ENCODE data around the gene SYNGAP1.
"Not testable (repeated sequence)": the region's sequence is repeated elsewhere in the genome, so short reads cannot be mapped to it uniquely, and the experiment has no call there.

SYNGAP1 gene

DNA sequence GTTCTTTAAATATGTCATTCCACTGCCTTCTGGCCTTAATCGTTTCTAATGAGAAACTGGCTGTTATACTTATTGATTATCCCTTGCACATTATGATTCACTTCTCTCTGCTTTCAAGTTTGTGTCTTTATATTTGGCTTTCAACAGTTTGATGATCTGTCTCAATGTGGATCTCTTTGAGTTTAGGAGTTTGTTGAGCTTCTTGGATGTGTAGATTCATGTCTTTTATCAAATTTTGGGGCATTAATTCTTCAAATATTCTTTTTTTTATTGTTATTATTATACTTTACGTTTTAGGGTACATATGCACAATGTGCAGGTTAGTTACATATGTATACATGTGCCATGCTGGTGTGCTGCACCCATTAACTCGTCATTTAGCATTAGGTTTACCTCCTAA, 63.8 kb downstream of the SYNGAP1 start:
- no peak for DNase-seq

DNA sequence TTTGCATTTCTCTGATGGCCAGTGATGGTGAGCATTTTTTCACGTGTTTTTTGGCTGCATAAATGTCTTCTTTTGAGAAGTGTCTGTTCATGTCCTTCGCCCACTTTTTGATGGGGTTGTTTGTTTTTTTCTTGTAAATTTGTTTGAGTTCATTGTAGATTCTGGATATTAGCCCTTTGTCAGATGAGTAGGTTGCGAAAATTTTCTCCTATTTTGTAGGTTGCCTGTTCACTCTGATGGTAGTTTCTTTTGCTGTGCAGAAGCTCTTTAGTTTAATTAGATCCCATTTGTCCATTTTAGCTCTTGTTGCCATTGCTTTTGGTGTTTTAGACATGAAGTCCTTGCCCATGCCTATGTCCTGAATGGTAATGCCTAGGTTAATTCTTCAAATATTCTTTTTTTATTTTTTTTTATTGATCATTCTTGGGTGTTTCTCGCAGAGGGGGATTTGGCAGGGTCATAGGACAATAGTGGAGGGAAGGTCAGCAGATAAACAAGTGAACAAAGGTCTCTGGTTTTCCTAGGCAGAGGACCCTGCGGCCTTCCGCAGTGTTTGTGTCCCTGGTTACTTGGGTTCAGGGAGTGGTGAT, 64.9 kb downstream of the SYNGAP1 start:
- not testable (repeated sequence) for DNase-seq

DNA sequence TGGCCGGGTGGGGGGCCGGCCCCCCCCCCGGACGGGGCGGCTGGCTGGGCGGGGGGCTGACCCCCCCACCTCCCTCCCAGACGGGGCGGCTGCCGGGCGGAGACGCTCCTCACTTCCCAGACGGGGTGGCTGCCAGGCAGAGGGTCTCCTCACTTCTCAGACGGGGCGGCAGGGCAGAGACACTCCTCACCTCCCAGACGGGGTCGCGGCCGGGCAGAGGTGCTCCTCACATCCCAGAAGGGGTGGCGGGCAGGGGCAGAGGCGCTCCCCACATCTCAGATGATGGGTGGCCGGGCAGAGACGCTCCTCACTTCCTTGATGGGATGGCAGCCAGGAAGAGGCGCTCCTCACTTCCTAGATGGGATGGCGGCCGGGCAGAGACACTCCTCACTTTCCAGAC, 65.8 kb downstream of the SYNGAP1 start:
- not testable (repeated sequence) for DNase-seq

DNA sequence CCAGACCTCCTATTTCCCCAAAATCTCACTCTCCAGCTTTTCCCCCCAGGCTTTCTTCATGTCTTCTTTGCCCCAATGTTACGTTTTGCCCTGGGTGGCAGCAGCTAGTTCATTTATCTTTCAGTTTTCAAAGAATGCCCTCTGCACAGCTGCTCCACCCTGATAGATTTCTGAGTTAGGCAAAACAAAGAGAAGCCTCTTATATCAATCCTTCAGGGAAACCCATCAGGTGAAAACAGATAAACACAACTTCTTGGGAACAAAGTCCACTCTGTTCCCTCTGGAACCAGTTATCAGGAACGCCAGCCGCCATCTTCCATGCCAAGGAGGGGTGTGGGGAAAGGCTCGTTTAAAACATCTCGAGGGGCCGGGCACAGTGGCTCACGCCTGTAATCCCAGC, 68.5 kb downstream of the SYNGAP1 start:
- no peak for DNase-seq

DNA sequence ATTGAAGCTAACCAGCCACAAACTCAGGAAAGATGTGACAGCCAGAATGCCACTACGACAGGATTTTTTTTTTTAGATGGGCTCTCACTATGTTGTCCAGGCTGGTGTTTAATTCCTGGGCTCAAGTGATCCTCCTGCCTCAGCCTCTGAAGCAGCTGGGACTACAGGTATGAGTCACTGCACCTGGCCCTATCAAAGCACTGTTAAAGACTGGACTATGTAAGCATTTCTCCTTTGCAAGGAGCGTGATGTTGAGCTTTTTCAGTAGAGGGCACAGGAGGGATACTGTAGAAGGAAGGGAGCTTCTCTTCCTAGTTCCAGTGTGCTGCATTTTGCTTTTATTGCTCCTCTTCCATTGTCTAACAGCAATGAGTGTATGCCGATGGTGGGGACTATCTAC, 70.3 kb downstream of the SYNGAP1 start:
- no peak for DNase-seq

DNA sequence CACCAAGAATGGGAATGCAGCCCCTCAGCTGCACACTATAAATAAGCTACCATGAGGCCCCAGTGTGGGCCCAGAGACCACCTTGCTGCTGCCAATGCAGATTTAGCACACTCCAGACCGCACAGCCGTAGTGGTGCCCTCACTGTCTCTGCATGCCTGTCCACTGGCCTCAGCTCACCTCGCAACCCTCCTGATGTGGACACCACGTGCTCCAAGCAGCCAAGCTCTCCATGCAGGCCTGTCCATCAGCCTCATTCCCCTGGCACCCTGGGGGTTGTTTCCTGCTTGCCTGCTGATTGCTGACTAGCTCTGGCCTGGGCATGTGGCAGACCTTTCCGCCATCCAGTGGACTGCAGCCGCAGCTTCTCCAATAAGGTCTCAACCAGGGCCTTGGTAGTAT, 70.8 kb downstream of the SYNGAP1 start:
- DNase-seq = no peak

DNA sequence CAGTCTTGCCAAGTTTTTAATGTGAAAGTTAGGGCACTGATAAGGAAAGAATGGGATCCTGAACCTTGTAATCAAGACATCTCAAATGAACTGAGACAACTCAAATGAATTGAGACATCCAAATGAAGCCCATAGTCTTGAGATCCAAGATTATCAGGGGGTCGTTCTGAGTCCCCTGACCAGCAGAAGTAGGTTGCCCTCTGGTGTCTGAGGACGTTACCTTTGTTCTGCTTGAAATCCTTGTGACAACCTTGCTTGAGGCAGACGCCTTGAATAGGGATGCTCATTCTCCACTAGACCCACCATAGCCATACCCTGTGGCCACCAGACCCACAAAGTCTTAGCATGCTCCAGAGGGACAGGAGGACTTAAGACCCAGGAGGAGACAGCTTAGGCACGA, 72.2 kb downstream of the SYNGAP1 start:
- no peak for DNase-seq

DNA sequence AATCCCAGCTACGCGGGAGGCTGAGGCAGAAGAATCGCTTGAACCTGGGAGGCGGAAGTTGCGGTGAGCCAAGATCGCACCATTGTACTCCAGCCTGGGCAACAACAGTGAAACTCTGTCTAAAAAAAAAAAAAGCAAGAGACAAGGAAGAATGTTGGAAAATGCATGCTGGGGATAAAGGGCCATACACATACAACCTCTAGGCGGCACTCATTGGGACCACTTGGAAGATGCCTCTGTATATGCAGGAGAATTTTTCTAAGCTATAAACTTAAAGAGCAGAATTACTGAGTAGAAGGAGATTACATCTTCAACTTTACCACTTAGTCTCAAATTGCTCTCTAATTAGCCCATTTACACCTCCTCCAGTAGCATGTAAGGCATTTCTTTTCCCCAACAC, 77.3 kb downstream of the SYNGAP1 start:
- DNase-seq = no peak

DNA sequence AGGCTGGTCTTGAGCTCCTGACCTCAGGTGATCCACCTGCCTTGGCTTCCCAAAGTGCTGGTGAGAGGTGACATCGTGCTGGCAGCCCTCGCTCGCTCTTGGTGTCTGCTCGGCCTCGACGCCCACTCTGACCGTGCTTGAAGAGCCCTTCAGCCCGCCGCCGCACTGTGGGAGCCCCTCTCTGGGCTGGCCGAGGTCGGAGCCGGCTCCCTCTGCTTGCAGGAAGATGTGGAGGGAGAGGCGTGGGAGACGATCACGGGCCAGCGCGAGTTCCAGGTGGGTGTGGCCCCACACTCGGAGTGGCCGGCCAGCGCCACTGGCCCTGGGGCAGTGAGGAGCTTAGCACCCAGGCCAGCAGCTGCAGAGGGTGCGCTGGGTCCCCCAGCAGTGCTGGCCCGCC, 82.6 kb downstream of the SYNGAP1 start:
- no peak for DNase-seq

DNA sequence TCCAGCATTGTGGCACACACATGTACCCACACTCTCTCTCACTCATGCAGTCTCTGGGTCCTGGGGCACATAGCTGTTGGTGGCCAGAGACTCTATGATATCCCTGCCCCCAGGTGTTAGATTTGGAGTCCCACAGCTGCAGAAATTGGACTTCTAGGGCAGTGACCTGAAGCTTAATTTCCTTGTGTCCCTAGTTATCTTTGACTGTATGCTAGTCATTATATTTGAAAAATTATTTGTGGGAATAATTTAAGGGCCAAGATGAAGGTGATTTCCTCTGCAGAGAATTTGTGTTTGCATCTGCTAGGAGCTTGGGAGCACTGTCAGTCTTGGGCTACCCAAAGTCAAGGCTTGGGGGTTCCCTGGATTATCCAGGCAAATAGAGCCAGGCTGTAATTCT, 84.6 kb downstream of the SYNGAP1 start:
- no peak for DNase-seq

Measured in activated CD4-positive, alpha-beta T cell treated with anti-CD3 and anti-CD28 coated beads, Interleukin-10, Interleukin-2, amounts not matched to agents 100 ng/mL and 50 ng/mL, durations not matched to agents 16 hours and 8 hours (primary cell).